ENCODE measurements around the gene PRKN.

Gene PRKN

DNA sequence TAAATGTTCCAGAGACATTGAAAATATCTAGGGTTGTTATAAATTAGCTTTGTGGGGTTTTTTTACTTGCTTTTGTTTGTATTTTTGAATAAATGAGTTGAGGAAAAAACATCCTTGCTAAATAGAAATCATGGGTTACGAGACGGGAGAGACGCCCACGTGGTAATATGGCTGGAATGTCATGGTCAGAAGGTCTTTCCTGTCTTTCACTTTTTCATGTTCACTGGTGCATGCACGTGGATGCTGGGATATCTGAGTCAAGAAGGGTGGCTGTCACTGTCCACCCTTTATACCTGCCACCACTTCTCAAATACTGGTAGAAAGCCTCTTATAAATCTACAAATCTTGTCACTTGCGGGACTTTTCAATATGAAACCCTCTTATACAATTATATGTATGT is 1195.0 kb downstream of the PRKN start:
- ATAC-seq, result no peak
- no peak for TF ChIP-seq CSDC2 (CRISPR knock-in tag; IDR thresholded peaks at IDR 0.05)
- TF ChIP-seq, protein P1, sequence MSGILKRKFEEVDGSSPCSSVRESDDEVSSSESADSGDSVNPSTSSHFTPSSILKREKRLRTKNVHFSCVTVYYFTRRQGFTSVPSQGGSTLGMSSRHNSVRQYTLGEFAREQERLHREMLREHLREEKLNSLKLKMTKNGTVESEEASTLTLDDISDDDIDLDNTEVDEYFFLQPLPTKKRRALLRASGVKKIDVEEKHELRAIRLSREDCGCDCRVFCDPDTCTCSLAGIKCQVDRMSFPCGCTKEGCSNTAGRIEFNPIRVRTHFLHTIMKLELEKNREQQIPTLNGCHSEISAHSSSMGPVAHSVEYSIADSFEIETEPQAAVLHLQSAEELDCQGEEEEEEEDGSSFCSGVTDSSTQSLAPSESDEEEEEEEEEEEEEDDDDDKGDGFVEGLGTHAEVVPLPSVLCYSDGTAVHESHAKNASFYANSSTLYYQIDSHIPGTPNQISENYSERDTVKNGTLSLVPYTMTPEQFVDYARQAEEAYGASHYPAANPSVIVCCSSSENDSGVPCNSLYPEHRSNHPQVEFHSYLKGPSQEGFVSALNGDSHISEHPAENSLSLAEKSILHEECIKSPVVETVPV (CRISPR knock-in tag; IDR thresholded peaks at IDR 0.05), result no peak
- TF ChIP-seq ZNF565 (CRISPR knock-in tag; conservative IDR thresholded peaks at IDR 0.05; ENCODE audit: low read depth), result no peak
- no peak for TF ChIP-seq ZNF70 (CRISPR knock-in tag; IDR thresholded peaks at IDR 0.05)
- TF ChIP-seq ZNF8 (CRISPR knock-in tag; IDR thresholded peaks at IDR 0.05), result no peak
- no peak for TF ChIP-seq ZFP30 (CRISPR knock-in tag; IDR thresholded peaks at IDR 0.05)
- no peak for TF ChIP-seq ZC3H10 (CRISPR knock-in tag; IDR thresholded peaks at IDR 0.05)
- TF ChIP-seq OSR1 (CRISPR knock-in tag; IDR thresholded peaks at IDR 0.05), result no peak
- no peak for TF ChIP-seq SNAI2 (CRISPR knock-in tag; IDR thresholded peaks at IDR 0.05)
- TF ChIP-seq ESRRG (CRISPR knock-in tag; IDR thresholded peaks at IDR 0.05), result no peak
- no peak for TF ChIP-seq BACH2 (CRISPR knock-in tag; IDR thresholded peaks at IDR 0.05; ENCODE audit: borderline replicate concordance)
- TF ChIP-seq TCF4 (CRISPR knock-in tag; IDR thresholded peaks at IDR 0.05; ENCODE audit: borderline replicate concordance), result no peak
- no peak for TF ChIP-seq RARB (CRISPR knock-in tag; IDR thresholded peaks at IDR 0.05)
- no peak for TF ChIP-seq PPARA (CRISPR knock-in tag; IDR thresholded peaks at IDR 0.05; ENCODE audit: borderline replicate concordance)
- TF ChIP-seq ISL1 (CRISPR knock-in tag; IDR thresholded peaks at IDR 0.05), result no peak
- no peak for TF ChIP-seq TOX (CRISPR knock-in tag; IDR thresholded peaks at IDR 0.05; ENCODE audit: borderline replicate concordance)
- no peak for TF ChIP-seq GLIS3 (CRISPR knock-in tag; IDR thresholded peaks at IDR 0.05)

DNA sequence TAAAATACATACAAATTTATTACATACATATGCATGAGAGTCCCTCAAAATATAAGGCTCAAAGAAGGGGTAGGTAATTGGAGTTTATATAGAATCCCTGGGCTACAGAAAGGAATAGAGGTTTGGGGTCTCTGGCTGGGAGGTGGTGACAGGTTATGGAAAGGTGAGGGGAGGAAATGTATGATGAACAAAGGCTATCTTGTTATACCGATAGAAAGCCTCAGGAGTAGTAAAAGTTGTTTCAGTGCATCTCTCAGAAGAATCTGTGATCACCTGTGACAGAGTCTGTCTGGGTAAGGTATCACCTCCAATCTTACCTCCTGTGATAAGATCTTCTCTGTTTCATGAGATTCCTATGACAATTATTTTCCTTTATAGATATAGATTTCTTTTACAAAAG is 1200.8 kb downstream of the PRKN start:
- TF ChIP-seq ESRRG (CRISPR knock-in tag; IDR thresholded peaks at IDR 0.05) (no peak), ZNF70 (CRISPR knock-in tag; IDR thresholded peaks at IDR 0.05) (no peak), ARNTL (CRISPR knock-in tag; IDR thresholded peaks at IDR 0.05; ENCODE audit: borderline replicate concordance, low read depth) (no peak), TOX (CRISPR knock-in tag; IDR thresholded peaks at IDR 0.05; ENCODE audit: borderline replicate concordance) (no peak), OSR1 (CRISPR knock-in tag; IDR thresholded peaks at IDR 0.05) (no peak), PPARA (CRISPR knock-in tag; IDR thresholded peaks at IDR 0.05; ENCODE audit: borderline replicate concordance) (no peak), ZFP30 (CRISPR knock-in tag; IDR thresholded peaks at IDR 0.05) (no peak), ISL1 (CRISPR knock-in tag; IDR thresholded peaks at IDR 0.05) (no peak), SNAI2 (CRISPR knock-in tag; IDR thresholded peaks at IDR 0.05) (no peak), TCF4 (CRISPR knock-in tag; IDR thresholded peaks at IDR 0.05; ENCODE audit: borderline replicate concordance) (no peak), ZNF8 (CRISPR knock-in tag; IDR thresholded peaks at IDR 0.05) (no peak), GLIS3 (CRISPR knock-in tag; IDR thresholded peaks at IDR 0.05) (no peak)
- TF ChIP-seq, protein P2, sequence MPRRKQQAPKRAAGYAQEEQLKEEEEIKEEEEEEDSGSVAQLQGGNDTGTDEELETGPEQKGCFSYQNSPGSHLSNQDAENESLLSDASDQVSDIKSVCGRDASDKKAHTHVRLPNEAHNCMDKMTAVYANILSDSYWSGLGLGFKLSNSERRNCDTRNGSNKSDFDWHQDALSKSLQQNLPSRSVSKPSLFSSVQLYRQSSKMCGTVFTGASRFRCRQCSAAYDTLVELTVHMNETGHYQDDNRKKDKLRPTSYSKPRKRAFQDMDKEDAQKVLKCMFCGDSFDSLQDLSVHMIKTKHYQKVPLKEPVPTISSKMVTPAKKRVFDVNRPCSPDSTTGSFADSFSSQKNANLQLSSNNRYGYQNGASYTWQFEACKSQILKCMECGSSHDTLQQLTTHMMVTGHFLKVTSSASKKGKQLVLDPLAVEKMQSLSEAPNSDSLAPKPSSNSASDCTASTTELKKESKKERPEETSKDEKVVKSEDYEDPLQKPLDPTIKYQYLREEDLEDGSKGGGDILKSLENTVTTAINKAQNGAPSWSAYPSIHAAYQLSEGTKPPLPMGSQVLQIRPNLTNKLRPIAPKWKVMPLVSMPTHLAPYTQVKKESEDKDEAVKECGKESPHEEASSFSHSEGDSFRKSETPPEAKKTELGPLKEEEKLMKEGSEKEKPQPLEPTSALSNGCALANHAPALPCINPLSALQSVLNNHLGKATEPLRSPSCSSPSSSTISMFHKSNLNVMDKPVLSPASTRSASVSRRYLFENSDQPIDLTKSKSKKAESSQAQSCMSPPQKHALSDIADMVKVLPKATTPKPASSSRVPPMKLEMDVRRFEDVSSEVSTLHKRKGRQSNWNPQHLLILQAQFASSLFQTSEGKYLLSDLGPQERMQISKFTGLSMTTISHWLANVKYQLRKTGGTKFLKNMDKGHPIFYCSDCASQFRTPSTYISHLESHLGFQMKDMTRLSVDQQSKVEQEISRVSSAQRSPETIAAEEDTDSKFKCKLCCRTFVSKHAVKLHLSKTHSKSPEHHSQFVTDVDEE (CRISPR knock-in tag; IDR thresholded peaks at IDR 0.05), result no peak
- TF ChIP-seq, protein P1 (CRISPR knock-in tag; IDR thresholded peaks at IDR 0.05), result no peak
- TF ChIP-seq, protein P3, sequence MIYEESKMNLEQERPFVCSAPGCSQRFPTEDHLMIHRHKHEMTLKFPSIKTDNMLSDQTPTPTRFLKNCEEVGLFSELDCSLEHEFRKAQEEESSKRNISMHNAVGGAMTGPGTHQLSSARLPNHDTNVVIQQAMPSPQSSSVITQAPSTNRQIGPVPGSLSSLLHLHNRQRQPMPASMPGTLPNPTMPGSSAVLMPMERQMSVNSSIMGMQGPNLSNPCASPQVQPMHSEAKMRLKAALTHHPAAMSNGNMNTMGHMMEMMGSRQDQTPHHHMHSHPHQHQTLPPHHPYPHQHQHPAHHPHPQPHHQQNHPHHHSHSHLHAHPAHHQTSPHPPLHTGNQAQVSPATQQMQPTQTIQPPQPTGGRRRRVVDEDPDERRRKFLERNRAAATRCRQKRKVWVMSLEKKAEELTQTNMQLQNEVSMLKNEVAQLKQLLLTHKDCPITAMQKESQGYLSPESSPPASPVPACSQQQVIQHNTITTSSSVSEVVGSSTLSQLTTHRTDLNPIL (CRISPR knock-in tag; IDR thresholded peaks at IDR 0.05; ENCODE audit: low read depth), result no peak
- TF ChIP-seq, protein P4, sequence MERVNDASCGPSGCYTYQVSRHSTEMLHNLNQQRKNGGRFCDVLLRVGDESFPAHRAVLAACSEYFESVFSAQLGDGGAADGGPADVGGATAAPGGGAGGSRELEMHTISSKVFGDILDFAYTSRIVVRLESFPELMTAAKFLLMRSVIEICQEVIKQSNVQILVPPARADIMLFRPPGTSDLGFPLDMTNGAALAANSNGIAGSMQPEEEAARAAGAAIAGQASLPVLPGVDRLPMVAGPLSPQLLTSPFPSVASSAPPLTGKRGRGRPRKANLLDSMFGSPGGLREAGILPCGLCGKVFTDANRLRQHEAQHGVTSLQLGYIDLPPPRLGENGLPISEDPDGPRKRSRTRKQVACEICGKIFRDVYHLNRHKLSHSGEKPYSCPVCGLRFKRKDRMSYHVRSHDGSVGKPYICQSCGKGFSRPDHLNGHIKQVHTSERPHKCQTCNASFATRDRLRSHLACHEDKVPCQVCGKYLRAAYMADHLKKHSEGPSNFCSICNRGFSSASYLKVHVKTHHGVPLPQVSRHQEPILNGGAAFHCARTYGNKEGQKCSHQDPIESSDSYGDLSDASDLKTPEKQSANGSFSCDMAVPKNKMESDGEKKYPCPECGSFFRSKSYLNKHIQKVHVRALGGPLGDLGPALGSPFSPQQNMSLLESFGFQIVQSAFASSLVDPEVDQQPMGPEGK (CRISPR knock-in tag; IDR thresholded peaks at IDR 0.05; ENCODE audit: borderline replicate concordance), result no peak
- ATAC-seq, result no peak

DNA sequence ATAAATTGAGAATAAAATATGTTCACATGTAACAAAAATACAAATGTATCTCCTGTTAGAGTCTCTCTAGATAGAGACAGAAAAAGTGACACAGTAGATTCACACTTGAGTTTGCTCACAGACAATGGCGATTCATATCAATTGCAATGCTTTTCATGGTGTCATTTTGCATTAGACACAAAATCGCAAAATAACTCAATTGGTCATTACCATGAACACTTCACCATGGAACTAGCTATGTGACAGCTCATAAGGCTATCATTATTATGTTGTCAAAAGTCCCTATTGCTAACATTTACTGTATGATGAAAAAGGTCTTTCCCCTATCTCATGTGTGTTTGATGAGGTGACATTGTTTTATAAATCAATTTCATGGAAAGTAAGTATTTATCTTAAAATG is 1204.2 kb downstream of the PRKN start:
- ATAC-seq, result no peak
- TF ChIP-seq, protein P5, sequence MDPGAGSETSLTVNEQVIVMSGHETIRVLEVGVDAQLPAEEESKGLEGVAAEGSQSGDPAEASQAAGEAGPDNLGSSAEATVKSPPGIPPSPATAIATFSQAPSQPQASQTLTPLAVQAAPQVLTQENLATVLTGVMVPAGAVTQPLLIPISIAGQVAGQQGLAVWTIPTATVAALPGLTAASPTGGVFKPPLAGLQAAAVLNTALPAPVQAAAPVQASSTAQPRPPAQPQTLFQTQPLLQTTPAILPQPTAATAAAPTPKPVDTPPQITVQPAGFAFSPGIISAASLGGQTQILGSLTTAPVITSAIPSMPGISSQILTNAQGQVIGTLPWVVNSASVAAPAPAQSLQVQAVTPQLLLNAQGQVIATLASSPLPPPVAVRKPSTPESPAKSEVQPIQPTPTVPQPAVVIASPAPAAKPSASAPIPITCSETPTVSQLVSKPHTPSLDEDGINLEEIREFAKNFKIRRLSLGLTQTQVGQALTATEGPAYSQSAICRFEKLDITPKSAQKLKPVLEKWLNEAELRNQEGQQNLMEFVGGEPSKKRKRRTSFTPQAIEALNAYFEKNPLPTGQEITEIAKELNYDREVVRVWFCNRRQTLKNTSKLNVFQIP (CRISPR knock-in tag; IDR thresholded peaks at IDR 0.05; ENCODE audit: borderline replicate concordance, low read depth), result no peak
- TF ChIP-seq RARB (CRISPR knock-in tag; IDR thresholded peaks at IDR 0.05) (no peak), TCF4 (CRISPR knock-in tag; IDR thresholded peaks at IDR 0.05; ENCODE audit: borderline replicate concordance) (no peak), ZC3H10 (CRISPR knock-in tag; IDR thresholded peaks at IDR 0.05) (no peak), PPARA (CRISPR knock-in tag; IDR thresholded peaks at IDR 0.05; ENCODE audit: borderline replicate concordance) (no peak), ESRRG (CRISPR knock-in tag; IDR thresholded peaks at IDR 0.05) (no peak), ZFP30 (CRISPR knock-in tag; IDR thresholded peaks at IDR 0.05) (no peak), OSR1 (CRISPR knock-in tag; IDR thresholded peaks at IDR 0.05) (no peak), ISL1 (CRISPR knock-in tag; IDR thresholded peaks at IDR 0.05) (no peak)
- TF ChIP-seq, protein P2 (CRISPR knock-in tag; IDR thresholded peaks at IDR 0.05), result no peak

Data from SK-N-SH treated with all-trans-retinoic acid at 6 μM for 48 hours (cell line).